Glutamatergic neuron (in vitro differentiated cells): ENCODE results near the gene HES3. TPM values are rescaled to one million over a fixed set of nuclear protein-coding genes. Genes with fewer than 3 reads are reported as not detected.
A peak's percentile ranks its signal among the peaks of the same experiment; 100 is the strongest.

Experiments used
- DNase-seq: peaks from one replicate; pipeline ENCODE4 v3.0.0; 2022
- H3K27ac Mint-ChIP-seq: one replicate; pipeline ENCODE4 v1.8.0; 2020; ENCODE audit warnings: mild to moderate bottlenecking, mixed read lengths, inconsistent platforms; ENCODE audit not compliant: unreplicated experiment
- H3K27me3 Mint-ChIP-seq: one replicate; pipeline ENCODE4 v1.8.0; 2020; ENCODE audit warnings: mild to moderate bottlenecking, moderate library complexity, mixed read lengths, inconsistent platforms; ENCODE audit not compliant: unreplicated experiment
- H3K36me3 Mint-ChIP-seq: one replicate; pipeline ENCODE4 v1.8.0; 2020; ENCODE audit warnings: mild to moderate bottlenecking, mixed read lengths, inconsistent platforms; ENCODE audit not compliant: unreplicated experiment
- H3K4me1 Mint-ChIP-seq: one replicate; pipeline ENCODE4 v1.8.0; 2020; ENCODE audit warnings: mild to moderate bottlenecking, low read depth, mixed read lengths, inconsistent platforms; ENCODE audit not compliant: unreplicated experiment
- H3K4me3 Mint-ChIP-seq: one replicate; pipeline ENCODE4 v1.8.0; 2020; ENCODE audit warnings: mild to moderate bottlenecking, mixed read lengths, inconsistent platforms; ENCODE audit not compliant: unreplicated experiment
- H3K9me3 Mint-ChIP-seq: one replicate; pipeline ENCODE4 v1.8.0; 2020; ENCODE audit warnings: mild to moderate bottlenecking, moderate library complexity, mixed read lengths, inconsistent platforms; ENCODE audit not compliant: unreplicated experiment
- total RNA-seq: library from RNA; stranded (reverse); fragmentation: NEBNext Ultra II Directional; extraction: Animal tissue kit (Norgen Biotek cat#: 25700); gene quantifications from one replicate; pipeline ENCODE4 v1.2.1, GENCODE V29; 2021; ENCODE audit not compliant: unreplicated experiment
- TF ChIP-seq, protein P1 (sequence below): fragments of 200-600 bp; sonication (generic); IDR thresholded peaks from one replicate; pipeline ENCODE4 v1.5.0; 2021; ENCODE audit not compliant: partially characterized antibody, unreplicated experiment

Gene HES3
- total RNA-seq, 1 donor from 2014 or later = 0.66 TPM

GRCh38 chr1:6207921-6208320 is 36.1 kb upstream of the HES3 start:
- DNase-seq = no peak
- H3K27ac Mint-ChIP-seq = no peak overlapping the region

DNA sequence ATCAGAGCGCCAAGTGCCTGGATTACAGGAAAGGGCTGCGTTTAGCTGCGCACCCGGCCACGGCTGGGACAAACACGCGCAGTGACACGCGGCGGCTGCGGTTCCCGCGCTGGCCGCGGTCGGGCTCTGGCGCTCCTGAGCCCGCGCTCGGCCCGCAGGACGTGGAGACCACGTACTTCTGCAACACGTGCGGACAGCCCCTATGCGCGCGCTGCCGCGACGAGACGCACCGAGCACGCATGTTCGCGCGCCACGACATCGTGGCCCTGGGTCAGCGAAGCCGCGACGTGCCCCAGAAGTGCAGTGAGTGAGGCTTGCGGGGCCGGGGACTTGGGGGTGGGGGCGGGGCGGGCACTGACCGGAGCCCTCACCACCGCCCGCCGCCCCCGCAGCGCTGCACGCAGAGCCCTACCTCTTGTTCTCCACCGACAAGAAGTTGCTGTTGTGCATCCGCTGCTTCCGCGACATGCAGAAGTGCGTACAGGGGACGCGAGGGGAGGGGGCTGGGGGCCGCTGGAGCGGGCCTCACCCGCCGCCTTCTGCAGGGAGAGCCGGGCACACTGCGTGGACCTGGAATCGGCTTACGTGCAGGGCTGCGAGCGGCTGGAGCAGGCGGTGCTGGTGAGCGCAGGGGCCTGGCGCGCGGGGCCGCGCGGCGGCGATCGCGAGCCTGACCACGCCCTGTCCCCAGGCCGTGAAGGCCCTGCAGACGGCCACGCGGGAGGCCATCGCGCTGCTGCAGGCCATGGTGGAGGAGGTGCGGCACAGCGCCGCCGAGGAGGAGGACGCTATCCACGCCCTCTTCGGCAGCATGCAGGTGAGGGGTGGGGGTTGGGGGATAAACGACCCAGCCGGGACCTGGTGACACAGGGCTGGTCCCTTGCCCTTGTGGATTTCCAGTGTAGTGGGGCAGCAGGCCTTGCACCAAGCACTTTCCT is 35.0 kb upstream of the HES3 start:
- Mint-ChIP-seq H3K27ac (no peak overlapping the region), H3K27me3 (peaks cover 8% of the 10 kb centered on the region), H3K4me1 (no peaks in the 10 kb centered on the region), H3K36me3 (no peaks in the 10 kb centered on the region), H3K4me3 (peak overlapping the region; percentile 64), H3K9me3 (peaks cover 2% of the 10 kb centered on the region)
- DNase-seq = peak; percentile 71
- TF ChIP-seq, protein P1, sequence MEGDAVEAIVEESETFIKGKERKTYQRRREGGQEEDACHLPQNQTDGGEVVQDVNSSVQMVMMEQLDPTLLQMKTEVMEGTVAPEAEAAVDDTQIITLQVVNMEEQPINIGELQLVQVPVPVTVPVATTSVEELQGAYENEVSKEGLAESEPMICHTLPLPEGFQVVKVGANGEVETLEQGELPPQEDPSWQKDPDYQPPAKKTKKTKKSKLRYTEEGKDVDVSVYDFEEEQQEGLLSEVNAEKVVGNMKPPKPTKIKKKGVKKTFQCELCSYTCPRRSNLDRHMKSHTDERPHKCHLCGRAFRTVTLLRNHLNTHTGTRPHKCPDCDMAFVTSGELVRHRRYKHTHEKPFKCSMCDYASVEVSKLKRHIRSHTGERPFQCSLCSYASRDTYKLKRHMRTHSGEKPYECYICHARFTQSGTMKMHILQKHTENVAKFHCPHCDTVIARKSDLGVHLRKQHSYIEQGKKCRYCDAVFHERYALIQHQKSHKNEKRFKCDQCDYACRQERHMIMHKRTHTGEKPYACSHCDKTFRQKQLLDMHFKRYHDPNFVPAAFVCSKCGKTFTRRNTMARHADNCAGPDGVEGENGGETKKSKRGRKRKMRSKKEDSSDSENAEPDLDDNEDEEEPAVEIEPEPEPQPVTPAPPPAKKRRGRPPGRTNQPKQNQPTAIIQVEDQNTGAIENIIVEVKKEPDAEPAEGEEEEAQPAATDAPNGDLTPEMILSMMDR = peak; percentile 67

More at GRCh38 chr1:6207921-6208320, 36.1 kb upstream of the HES3 start:
- TF ChIP-seq, protein P1 = no peak
- H3K4me3 Mint-ChIP-seq = no peak overlapping the region
- H3K9me3 Mint-ChIP-seq = peaks cover 2% of the 10 kb centered on the region
- H3K4me1 Mint-ChIP-seq = no peaks in the 10 kb centered on the region
- no peaks in the 10 kb centered on the region for H3K36me3 Mint-ChIP-seq
- peaks cover 8% of the 10 kb centered on the region for H3K27me3 Mint-ChIP-seq

GRCh38 chr1:6209661-6210580 is 34.1 kb upstream of the HES3 start:
- peak; percentile 43 for DNase-seq
- Mint-ChIP-seq H3K9me3 (peaks cover 2% of the 10 kb centered on the region), H3K4me1 (no peaks in the 10 kb centered on the region), H3K36me3 (no peaks in the 10 kb centered on the region), H3K27ac (no peak overlapping the region), H3K4me3 (peak overlapping the region; percentile 64), H3K27me3 (peaks cover 8% of the 10 kb centered on the region)
- TF ChIP-seq, protein P1 = peak; percentile 50

- Mint-ChIP-seq H3K4me1 (no peaks in the 10 kb centered on the region), H3K36me3 (no peaks in the 10 kb centered on the region)
Observed at GRCh38 chr1:6210591-6211355, 33.2 kb upstream of the HES3 start.

More at GRCh38 chr1:6210591-6211355, 33.2 kb upstream of the HES3 start:
- TF ChIP-seq, protein P1 = no peak
- H3K27ac Mint-ChIP-seq = no peak overlapping the region
- H3K4me3 Mint-ChIP-seq = no peak overlapping the region
- DNase-seq = no peak
- H3K9me3 Mint-ChIP-seq = peaks cover 4% of the 10 kb centered on the region
- H3K27me3 Mint-ChIP-seq = peaks cover 9% of the 10 kb centered on the region
